Hepatocyte (in vitro differentiated cells): ENCODE measurements around the gene RBP4. TPM values are rescaled to one million over a fixed set of nuclear protein-coding genes. Genes with fewer than 3 reads are reported as not detected.
A peak's percentile ranks its signal among the peaks of the same experiment; 100 is the strongest.

Source experiments
- DNase-seq: peaks from one replicate; pipeline ENCODE4 v3.0.0-alpha.2; 2016; ENCODE audit warnings: low spot score
- H2AFZ ChIP-seq: fragments of 200-600 bp; sonication (generic); 2 replicates; pipeline ENCODE4 v1.6.0; 2016; ENCODE audit warnings: antibody characterized with exemption, mild to moderate bottlenecking
- H3K27ac ChIP-seq: fragments of 200-600 bp; sonication (generic); 2 replicates; pipeline ENCODE4 v1.5.1; 2016; ENCODE audit warnings: mild to moderate bottlenecking
- H3K27me3 ChIP-seq: fragments of 200-600 bp; sonication (generic); 2 replicates; pipeline ENCODE4 v1.6.1; 2016
- H3K36me3 ChIP-seq: fragments of 200-600 bp; sonication (generic); replicated peaks from 2 replicates; pipeline ENCODE4 v1.5.1; 2016; ENCODE audit warnings: low read depth; ENCODE audit not compliant: insufficient read depth
- H3K4me1 ChIP-seq: fragments of 200-600 bp; sonication (generic); 2 replicates; pipeline ENCODE4 v1.5.1; 2016; ENCODE audit warnings: mild to moderate bottlenecking, moderate library complexity; ENCODE audit not compliant: insufficient read depth
- H3K4me2 ChIP-seq: fragments of 200-600 bp; sonication (generic); 2 replicates; pipeline ENCODE4 v1.6.0; 2016
- H3K4me3 ChIP-seq: fragments of 200-600 bp; sonication (generic); 2 replicates; pipeline ENCODE4 v1.5.1; 2016; ENCODE audit warnings: mild to moderate bottlenecking
- H3K79me2 ChIP-seq: fragments of 200-600 bp; sonication (generic); 2 replicates; pipeline ENCODE4 v1.6.0; 2017; ENCODE audit warnings: mild to moderate bottlenecking
- H3K9me2 ChIP-seq: fragments of 200-600 bp; sonication (generic); replicated peaks from 2 replicates; pipeline ENCODE4 v1.6.0; 2017; ENCODE audit warnings: mild to moderate bottlenecking; ENCODE audit not compliant: insufficient read depth
- H3K9me3 ChIP-seq: fragments of 200-600 bp; sonication (generic); 2 replicates; pipeline ENCODE4 v1.5.1; 2016; ENCODE audit warnings: low read depth, mild to moderate bottlenecking
- H4K20me1 ChIP-seq: fragments of 200-600 bp; sonication (generic); 2 replicates; pipeline ENCODE4 v1.6.0; 2016; ENCODE audit warnings: mild to moderate bottlenecking; ENCODE audit not compliant: insufficient read depth, poor library complexity, severe bottlenecking
- EZH2 ChIP-seq: fragments of 200-600 bp; sonication (generic); IDR thresholded peaks from 2 replicates; pipeline ENCODE4 v1.6.1; 2016; ENCODE audit warnings: antibody characterized with exemption, mild to moderate bottlenecking, borderline replicate concordance
- EZH2phosphoT487 ChIP-seq: fragments of 200-600 bp; sonication (generic); IDR thresholded peaks from one replicate; pipeline ENCODE4 v1.6.1; 2018; ENCODE audit warnings: antibody characterized with exemption, mild to moderate bottlenecking, low read depth, moderate library complexity; ENCODE audit not compliant: unreplicated experiment, severe bottlenecking
- WGBS: methylation state at CpG from one replicate; pipeline ENCODE4 v1.1.6; 2016; ENCODE audit warnings: low lambda C conversion rate; ENCODE audit errors: missing lambda C conversion rate; 5-methylcytosine and 5-hydroxymethylcytosine counted together
- polyA plus RNA-seq: library from polyadenylated mRNA; unstranded; fragments of >200 nt; fragmentation: Nextera tagmentation; extraction: Ambion mirVana; gene quantifications from 2 replicates; pipeline ENCODE4 v1.2.1, GENCODE V29; 2016
- total RNA-seq: library from RNA; depleted of rRNA; stranded (reverse); fragments of >200 nt; gene quantifications from 2 replicates; pipeline ENCODE4 v1.2.3, GENCODE V29; 2014
- TF ChIP-seq, protein P1 (sequence below): fragments of 200-600 bp; sonication (generic); IDR thresholded peaks from 2 replicates; pipeline ENCODE4 v1.5.1; 2016; ENCODE audit warnings: antibody characterized with exemption, mild to moderate bottlenecking; ENCODE audit not compliant: poor library complexity

Gene RBP4
- total and polyA plus RNA-seq, 2 experiments from 2014 or later, result 494 to 997 TPM

DNA sequence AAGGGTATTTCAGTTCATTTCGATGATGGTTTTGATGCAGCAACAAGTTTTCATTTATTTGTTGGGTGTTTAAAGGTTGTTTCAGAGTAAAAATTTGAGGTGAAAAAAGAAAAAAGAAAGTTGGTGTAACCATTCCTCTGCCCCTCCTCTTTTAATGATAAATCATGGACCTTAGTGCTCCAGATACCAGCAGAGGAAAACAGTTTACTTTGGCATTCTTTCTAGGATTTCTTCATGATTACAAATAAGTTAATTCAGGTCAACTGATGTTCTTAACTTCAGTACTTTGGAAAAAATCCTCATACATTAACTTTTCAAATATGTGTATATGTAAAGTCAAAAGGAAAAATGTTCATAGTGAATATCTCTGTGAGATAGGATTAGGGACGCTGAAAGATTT lies 2.0 kb upstream of the RBP4 start:
- Histone ChIP-seq H3K36me3 (no peaks in the 10 kb centered on the region), H3K4me1 (peaks cover 12% of the 10 kb centered on the region), H3K27me3 (peaks cover 16% of the 10 kb centered on the region), H2AFZ (no peak overlapping the region), H3K9me2 (no peaks in the 10 kb centered on the region), H3K27ac (no peak overlapping the region), H4K20me1 (no peaks in the 10 kb centered on the region), H3K4me3 (no peak overlapping the region), H3K79me2 (no peaks in the 10 kb centered on the region), H3K4me2 (no peak overlapping the region), H3K9me3 (no peaks in the 10 kb centered on the region)
- 94% methylated on average over 2 of the region's 2 CpGs for WGBS
- no peak for DNase-seq
- TF ChIP-seq EZH2phosphoT487 (no peak), EZH2 (no peak)
- TF ChIP-seq, protein P1, sequence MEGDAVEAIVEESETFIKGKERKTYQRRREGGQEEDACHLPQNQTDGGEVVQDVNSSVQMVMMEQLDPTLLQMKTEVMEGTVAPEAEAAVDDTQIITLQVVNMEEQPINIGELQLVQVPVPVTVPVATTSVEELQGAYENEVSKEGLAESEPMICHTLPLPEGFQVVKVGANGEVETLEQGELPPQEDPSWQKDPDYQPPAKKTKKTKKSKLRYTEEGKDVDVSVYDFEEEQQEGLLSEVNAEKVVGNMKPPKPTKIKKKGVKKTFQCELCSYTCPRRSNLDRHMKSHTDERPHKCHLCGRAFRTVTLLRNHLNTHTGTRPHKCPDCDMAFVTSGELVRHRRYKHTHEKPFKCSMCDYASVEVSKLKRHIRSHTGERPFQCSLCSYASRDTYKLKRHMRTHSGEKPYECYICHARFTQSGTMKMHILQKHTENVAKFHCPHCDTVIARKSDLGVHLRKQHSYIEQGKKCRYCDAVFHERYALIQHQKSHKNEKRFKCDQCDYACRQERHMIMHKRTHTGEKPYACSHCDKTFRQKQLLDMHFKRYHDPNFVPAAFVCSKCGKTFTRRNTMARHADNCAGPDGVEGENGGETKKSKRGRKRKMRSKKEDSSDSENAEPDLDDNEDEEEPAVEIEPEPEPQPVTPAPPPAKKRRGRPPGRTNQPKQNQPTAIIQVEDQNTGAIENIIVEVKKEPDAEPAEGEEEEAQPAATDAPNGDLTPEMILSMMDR, result no peak

DNA sequence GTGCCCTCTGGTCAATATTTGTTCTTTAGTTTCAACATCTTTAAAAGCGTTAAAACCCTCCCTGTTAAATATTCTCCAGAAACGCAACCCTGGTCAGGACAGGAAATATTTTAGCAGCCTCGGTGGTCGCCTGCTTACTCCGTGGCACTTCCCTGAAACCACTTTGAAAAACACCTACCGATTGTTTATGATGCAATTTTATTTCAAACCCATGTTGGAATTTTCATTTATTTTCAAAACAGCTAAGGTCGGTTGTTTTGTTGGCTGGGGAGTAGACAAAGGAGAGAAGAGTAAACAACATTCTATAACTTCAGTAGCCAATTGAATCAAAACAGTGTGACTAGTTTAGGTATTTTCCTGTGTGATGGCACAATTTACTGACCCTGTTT lies 733 bp upstream of the RBP4 start:
- no peaks in the 10 kb centered on the region for H3K9me3 ChIP-seq
- no peak for DNase-seq
- H4K20me1 ChIP-seq, result no peaks in the 10 kb centered on the region
- H3K79me2 ChIP-seq, result no peaks in the 10 kb centered on the region
- H3K4me2 ChIP-seq, result peak overlapping the region; percentile 96
- 18% methylated on average over 7 of the region's 7 CpGs for WGBS
- H3K27me3 ChIP-seq, result peaks cover 16% of the 10 kb centered on the region
- peaks cover 12% of the 10 kb centered on the region for H3K4me1 ChIP-seq
- H3K4me3 ChIP-seq, result peak overlapping the region; percentile 58
- no peaks in the 10 kb centered on the region for H3K9me2 ChIP-seq
- TF ChIP-seq, protein P1, result no peak
- TF ChIP-seq EZH2 (no peak), EZH2phosphoT487 (no peak)
- H3K36me3 ChIP-seq, result no peaks in the 10 kb centered on the region
- peak overlapping the region; percentile 73 for H3K27ac ChIP-seq
- H2AFZ ChIP-seq, result peak overlapping the region; percentile 53

DNA sequence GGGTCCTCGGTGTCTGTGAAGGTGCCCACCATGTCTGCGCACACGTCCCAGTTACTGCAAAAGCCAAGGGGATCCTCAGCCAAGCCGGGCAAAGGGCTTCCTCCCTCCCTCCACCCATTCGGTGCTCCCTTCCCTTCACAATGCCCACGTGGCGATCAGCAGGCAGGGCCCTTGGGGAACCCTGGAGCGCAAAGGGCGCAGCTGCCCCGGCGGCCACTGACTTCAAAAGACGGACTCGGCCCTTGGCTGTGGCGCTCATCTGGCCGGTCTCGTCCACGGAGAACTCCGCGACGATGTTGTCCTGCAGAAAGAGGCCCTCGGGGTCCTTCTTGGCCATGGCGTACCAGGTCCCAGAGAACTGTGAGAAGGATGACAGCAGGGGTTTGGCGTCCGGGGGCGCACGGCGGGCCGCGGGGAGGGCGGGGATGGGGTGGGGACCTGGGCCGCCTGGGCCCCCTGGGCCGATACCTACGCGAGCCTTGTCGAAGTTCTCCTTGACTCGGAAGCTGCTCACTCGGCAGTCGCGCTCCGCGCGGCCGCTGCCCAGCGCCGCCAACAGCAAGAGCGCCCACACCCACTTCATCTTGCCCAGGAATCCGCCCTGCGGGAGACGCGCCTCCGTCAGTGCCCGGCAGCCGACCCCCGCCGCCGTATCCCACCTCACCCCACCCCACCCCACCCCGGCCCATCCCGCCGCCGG lies 439 bp downstream of the RBP4 start:
- peaks cover 12% of the 10 kb centered on the region for H3K4me1 ChIP-seq
- H3K9me3 ChIP-seq, result no peaks in the 10 kb centered on the region
- no peaks in the 10 kb centered on the region for H3K9me2 ChIP-seq
- peak overlapping the region; percentile 53 for H2AFZ ChIP-seq
- H3K27ac ChIP-seq, result no peak overlapping the region
- TF ChIP-seq, protein P1, result no peak
- TF ChIP-seq EZH2 (no peak), EZH2phosphoT487 (no peak)
- H3K27me3 ChIP-seq, result peaks cover 16% of the 10 kb centered on the region
- no peaks in the 10 kb centered on the region for H3K79me2 ChIP-seq
- peak; percentile 73 for DNase-seq
- H3K36me3 ChIP-seq, result no peaks in the 10 kb centered on the region
- H3K4me2 ChIP-seq, result peak overlapping the region; percentile 96
- 31% methylated on average over 25 of the region's 60 CpGs for WGBS
- H4K20me1 ChIP-seq, result no peaks in the 10 kb centered on the region
- H3K4me3 ChIP-seq, result peak overlapping the region; percentile 58
